CD4-positive, CD25-positive, alpha-beta regulatory T cell (primary cell): ENCODE data around the gene RAB27B. TPM values are rescaled to one million over a fixed set of nuclear protein-coding genes. Genes with fewer than 3 reads are reported as not detected.

Source experiments
- ATAC-seq, 2 donors: fragments of 150-1000 bp; cut with Tn5 transposase; one replicate each; pipeline ENCODE4 v1.10.0; 2021; ENCODE audit warnings: low read depth in 2 of 2, moderate number of reproducible peaks in 2 of 2, moderate library complexity in 1 of 2
- DNase-seq, 3 donors: peaks; one replicate each; pipeline versions ENCODE4 v3.0.0 to v3.0.0-alpha.2; 2012 to 2022; ENCODE audit warnings: mixed read lengths in 1 of 3
- H3K27ac ChIP-seq: one replicate; pipeline ENCODE4 v1.7.0; 2013; ENCODE audit warnings: mild to moderate bottlenecking, low read length; ENCODE audit not compliant: insufficient read depth, poor library complexity, severe bottlenecking
- H3K27me3 ChIP-seq: one replicate; pipeline ENCODE4 v1.7.0; 2013; ENCODE audit warnings: low read length; ENCODE audit not compliant: control insufficient read depth, insufficient read depth
- H3K36me3 ChIP-seq: one replicate; pipeline ENCODE4 v1.7.0; 2013; ENCODE audit warnings: mild to moderate bottlenecking, low read length, moderate library complexity; ENCODE audit not compliant: control insufficient read depth, insufficient read depth
- H3K4me1 ChIP-seq: 2 replicates; pipeline ENCODE4 v1.7.0; 2013; ENCODE audit warnings: mild to moderate bottlenecking, low read length; ENCODE audit not compliant: insufficient read depth, control insufficient read depth, poor library complexity, severe bottlenecking
- H3K4me3 ChIP-seq: one replicate; pipeline ENCODE4 v1.7.0; 2013; ENCODE audit warnings: low read depth, mild to moderate bottlenecking, low read length, moderate library complexity
- H3K9me3 ChIP-seq, 2 experiments: 1 replicate in 1 of 2; 2 replicates in 1 of 2; pipeline ENCODE4 v1.7.0; 2013; ENCODE audit warnings: low read length in 2 of 2, mild to moderate bottlenecking in 1 of 2, moderate library complexity in 1 of 2; ENCODE audit not compliant: control insufficient read depth in 2 of 2
- H3K27ac Mint-ChIP-seq, 3 donors: one replicate each; pipeline ENCODE4 v1.8.0; 2020 to 2022; ENCODE audit warnings: mild to moderate bottlenecking in 3 of 3, mixed read lengths in 3 of 3, moderate library complexity in 2 of 3
- H3K27me3 Mint-ChIP-seq: one replicate; pipeline ENCODE4 v1.8.0; 2022; ENCODE audit warnings: mild to moderate bottlenecking, mixed read lengths
- H3K36me3 Mint-ChIP-seq: one replicate; pipeline ENCODE4 v1.8.0; 2020; ENCODE audit warnings: mixed read lengths
- H3K4me1 Mint-ChIP-seq, 4 donors: one replicate each; pipeline ENCODE4 v1.8.0; 2020 to 2022; ENCODE audit warnings: mixed read lengths in 4 of 4, mild to moderate bottlenecking in 1 of 4
- H3K4me3 Mint-ChIP-seq, 4 donors: one replicate each; pipeline ENCODE4 v1.8.0; 2020 to 2022; ENCODE audit warnings: mild to moderate bottlenecking in 4 of 4, mixed read lengths in 4 of 4, moderate library complexity in 3 of 4
- H3K9me3 Mint-ChIP-seq, 7 donors: one replicate each; pipeline ENCODE4 v1.8.0; 2020 to 2022; ENCODE audit warnings: mixed read lengths in 7 of 7, mild to moderate bottlenecking in 3 of 7, moderate library complexity in 2 of 7
- polyA plus RNA-seq, 4 donors: library from polyadenylated mRNA; unstranded; fragments of 300-500 nt; fragmentation: Illumina TruSeq; gene quantifications; one replicate each; pipeline ENCODE4 v1.2.3, GENCODE V29; 2021
- total RNA-seq: library from RNA; stranded (reverse); gene quantifications from one replicate; pipeline ENCODE4 v1.2.3, GENCODE V29; 2022

Gene RAB27B
- total and polyA plus RNA-seq, 5 donors from 2014 or later = 0.22 to 8.5 TPM; not detected in 3

GRCh38 chr18:54873884-54874255 is 45.6 kb downstream of the RAB27B start:
- no peak overlapping the region for H3K27ac Mint-ChIP-seq
- H3K4me3 Mint-ChIP-seq = no peak overlapping the region
- Histone ChIP-seq H3K4me3 (no peak overlapping the region), H3K27me3 (no peaks in the 10 kb centered on the region), H3K27ac (no peak overlapping the region), H3K9me3 (no peaks in the 10 kb centered on the region), H3K36me3 (no peaks in the 10 kb centered on the region), H3K4me1 (no peaks in the 10 kb centered on the region)
- ATAC-seq = no peak
- H3K4me1 Mint-ChIP-seq = no peaks in the 10 kb centered on the region
- H3K36me3 Mint-ChIP-seq = no peaks in the 10 kb centered on the region
- H3K27me3 Mint-ChIP-seq = no peaks in the 10 kb centered on the region
- H3K9me3 Mint-ChIP-seq = peaks cover 0 to 7% (median 0%) of the 10 kb centered on the region in 7 donors
- no peak for DNase-seq

DNA sequence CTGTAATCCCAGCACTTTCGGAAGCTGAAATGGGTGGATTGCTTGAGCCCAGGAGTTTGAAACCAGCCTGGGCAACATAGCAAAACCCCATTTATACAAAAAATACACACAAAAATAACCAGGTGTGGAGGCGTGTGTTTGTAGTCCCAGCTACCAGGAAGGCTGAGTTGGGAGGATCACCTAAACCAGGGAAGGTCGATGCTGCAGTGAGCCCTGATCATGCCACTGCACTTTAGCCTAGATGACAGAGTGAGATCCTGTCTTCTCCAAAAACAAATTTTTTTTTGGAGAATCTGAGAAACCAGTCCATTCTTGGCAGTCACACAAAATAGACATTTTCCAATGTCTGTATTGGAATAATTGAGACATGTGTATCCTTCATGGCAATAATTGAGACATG is 46.8 kb downstream of the RAB27B start:
- Mint-ChIP-seq H3K4me3 (no peak overlapping the region), H3K36me3 (no peaks in the 10 kb centered on the region), H3K9me3 (peaks cover 0 to 7% (median 0%) of the 10 kb centered on the region in 7 donors), H3K27ac (peak overlapping the region in 1 of 3 donors; percentile 34), H3K27me3 (no peaks in the 10 kb centered on the region), H3K4me1 (no peaks in the 10 kb centered on the region)
- Histone ChIP-seq H3K27ac (no peak overlapping the region), H3K27me3 (no peaks in the 10 kb centered on the region), H3K4me1 (no peaks in the 10 kb centered on the region), H3K36me3 (no peaks in the 10 kb centered on the region), H3K9me3 (no peaks in the 10 kb centered on the region), H3K4me3 (no peak overlapping the region)
- DNase-seq = no peak
- ATAC-seq = no peak

- no peaks in the 10 kb centered on the region for H3K27me3 Mint-ChIP-seq
- H3K4me3 Mint-ChIP-seq = no peak overlapping the region
- no peaks in the 10 kb centered on the region for H3K36me3 ChIP-seq
- no peak for DNase-seq
- peaks cover 0 to 5% (median 0%) of the 10 kb centered on the region in 7 donors for H3K9me3 Mint-ChIP-seq
- no peaks in the 10 kb centered on the region for H3K27me3 ChIP-seq
- no peaks in the 10 kb centered on the region for H3K36me3 Mint-ChIP-seq
- H3K27ac ChIP-seq = no peak overlapping the region
- ATAC-seq = no peak
- H3K27ac Mint-ChIP-seq = no peak overlapping the region
- no peaks in the 10 kb centered on the region for H3K4me1 ChIP-seq
- H3K4me3 ChIP-seq = no peak overlapping the region
- H3K9me3 ChIP-seq = no peaks in the 10 kb centered on the region
- H3K4me1 Mint-ChIP-seq = no peaks in the 10 kb centered on the region
Measured at GRCh38 chr18:54877076-54877475, 48.8 kb downstream of the RAB27B start.

DNA sequence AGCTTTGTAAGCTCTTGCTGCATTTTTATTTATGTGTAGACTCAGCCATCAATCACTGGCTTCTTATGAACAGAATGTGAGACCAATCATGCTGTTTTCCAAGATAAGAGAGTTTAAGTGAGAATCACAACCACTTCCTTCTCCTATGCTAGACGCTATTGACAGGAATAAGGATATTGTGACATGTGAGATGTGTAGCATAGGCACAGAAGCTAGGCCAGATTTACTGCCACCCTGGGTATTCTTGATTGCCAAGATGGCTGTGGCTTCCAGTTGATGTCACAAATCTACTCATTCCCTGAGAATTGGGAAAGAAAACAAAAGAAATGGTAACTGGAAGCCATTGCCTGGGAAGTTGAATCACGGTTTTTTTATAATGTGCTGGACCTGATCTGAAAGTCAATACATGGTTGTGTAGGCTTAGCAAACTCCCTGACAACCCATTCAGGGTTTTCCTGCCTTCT is 49.9 kb downstream of the RAB27B start:
- Mint-ChIP-seq H3K4me3 (no peak overlapping the region), H3K27ac (no peak overlapping the region), H3K36me3 (no peaks in the 10 kb centered on the region), H3K27me3 (no peaks in the 10 kb centered on the region), H3K4me1 (no peaks in the 10 kb centered on the region), H3K9me3 (peaks cover 0 to 5% (median 0%) of the 10 kb centered on the region in 7 donors)
- no peaks in the 10 kb centered on the region for H3K4me1 ChIP-seq
- no peak overlapping the region for H3K4me3 ChIP-seq
- H3K9me3 ChIP-seq = no peaks in the 10 kb centered on the region
- H3K27ac ChIP-seq = no peak overlapping the region
- ATAC-seq (no peak), DNase-seq (no peak)
- no peaks in the 10 kb centered on the region for H3K27me3 ChIP-seq
- H3K36me3 ChIP-seq = no peaks in the 10 kb centered on the region

GRCh38 chr18:54878659-54879358 is 50.5 kb downstream of the RAB27B start:
- Histone ChIP-seq H3K36me3 (no peaks in the 10 kb centered on the region), H3K27me3 (no peaks in the 10 kb centered on the region), H3K4me3 (no peak overlapping the region), H3K27ac (no peak overlapping the region), H3K4me1 (no peaks in the 10 kb centered on the region), H3K9me3 (no peaks in the 10 kb centered on the region)
- Mint-ChIP-seq H3K27ac (no peak overlapping the region), H3K4me3 (no peak overlapping the region), H3K4me1 (no peaks in the 10 kb centered on the region), H3K36me3 (no peaks in the 10 kb centered on the region), H3K9me3 (peaks cover 0 to 5% (median 0%) of the 10 kb centered on the region in 7 donors), H3K27me3 (no peaks in the 10 kb centered on the region)
- ATAC-seq = no peak
- no peak for DNase-seq

DNA sequence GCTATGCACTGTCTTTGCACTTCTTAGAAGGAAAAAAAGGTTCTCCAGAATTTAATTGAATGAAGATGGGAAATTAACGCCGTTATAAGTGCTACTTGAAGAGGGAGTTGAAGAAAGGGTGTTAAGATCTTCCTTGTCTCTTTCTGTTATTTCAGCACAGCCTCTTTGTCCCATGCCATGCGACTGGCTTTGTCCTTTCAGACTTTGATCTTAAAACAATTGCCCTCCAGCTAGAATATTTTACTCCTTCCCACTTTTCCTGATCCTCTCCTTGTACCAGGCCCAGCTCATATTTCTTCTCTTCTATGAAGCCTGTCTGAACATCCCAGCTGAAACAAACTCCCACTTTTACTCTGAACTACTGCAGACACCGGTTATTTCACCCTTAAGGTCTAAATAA is 51.4 kb downstream of the RAB27B start:
- H3K4me1 Mint-ChIP-seq = no peaks in the 10 kb centered on the region
- no peak overlapping the region for H3K27ac Mint-ChIP-seq
- DNase-seq = no peak
- Histone ChIP-seq H3K27ac (no peak overlapping the region), H3K4me3 (no peak overlapping the region), H3K9me3 (no peaks in the 10 kb centered on the region), H3K4me1 (no peaks in the 10 kb centered on the region), H3K36me3 (no peaks in the 10 kb centered on the region), H3K27me3 (no peaks in the 10 kb centered on the region)
- no peaks in the 10 kb centered on the region for H3K36me3 Mint-ChIP-seq
- no peak for ATAC-seq
- no peak overlapping the region for H3K4me3 Mint-ChIP-seq
- peaks cover 0 to 5% (median 0%) of the 10 kb centered on the region in 7 donors for H3K9me3 Mint-ChIP-seq
- no peaks in the 10 kb centered on the region for H3K27me3 Mint-ChIP-seq

- Histone ChIP-seq H3K36me3 (no peaks in the 10 kb centered on the region), H3K4me1 (no peaks in the 10 kb centered on the region), H3K27me3 (no peaks in the 10 kb centered on the region), H3K9me3 (no peaks in the 10 kb centered on the region), H3K4me3 (no peak overlapping the region), H3K27ac (no peak overlapping the region)
- Mint-ChIP-seq H3K9me3 (peaks cover 0 to 5% (median 0%) of the 10 kb centered on the region in 7 donors), H3K27me3 (no peaks in the 10 kb centered on the region), H3K36me3 (no peaks in the 10 kb centered on the region), H3K27ac (no peak overlapping the region), H3K4me1 (no peaks in the 10 kb centered on the region), H3K4me3 (no peak overlapping the region)
- DNase-seq (no peak), ATAC-seq (no peak)
Measured at GRCh38 chr18:54880395-54881105, 52.3 kb downstream of the RAB27B start.
